ENCODE results near the gene PPP1R9A.

Gene PPP1R9A

DNA sequence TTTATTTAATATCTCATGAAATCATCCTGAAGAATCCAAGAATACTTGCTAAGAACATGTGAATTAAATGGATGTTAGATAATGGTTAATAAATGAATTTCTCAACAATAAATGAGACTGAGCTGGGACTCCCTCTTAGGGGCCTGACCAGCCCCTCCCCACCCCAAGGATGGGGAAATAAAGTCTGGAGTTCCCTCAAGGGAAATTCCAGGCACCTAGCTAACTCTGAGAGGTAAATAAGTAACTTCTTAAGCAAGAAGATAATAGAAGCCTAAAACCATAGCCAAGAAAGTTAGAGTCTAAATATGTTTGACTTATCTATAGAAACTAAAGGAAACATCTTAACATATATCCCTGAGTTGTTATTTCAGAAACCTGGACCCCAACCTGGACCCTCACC lies 32.2 kb upstream of the PPP1R9A start:
- no peaks in the 10 kb centered on the region for H3K9me3 ChIP-seq (ENCODE audit: control insufficient read depth, low read length)
- no peak overlapping the region for H3K9ac ChIP-seq
- TF ChIP-seq, protein P1, sequence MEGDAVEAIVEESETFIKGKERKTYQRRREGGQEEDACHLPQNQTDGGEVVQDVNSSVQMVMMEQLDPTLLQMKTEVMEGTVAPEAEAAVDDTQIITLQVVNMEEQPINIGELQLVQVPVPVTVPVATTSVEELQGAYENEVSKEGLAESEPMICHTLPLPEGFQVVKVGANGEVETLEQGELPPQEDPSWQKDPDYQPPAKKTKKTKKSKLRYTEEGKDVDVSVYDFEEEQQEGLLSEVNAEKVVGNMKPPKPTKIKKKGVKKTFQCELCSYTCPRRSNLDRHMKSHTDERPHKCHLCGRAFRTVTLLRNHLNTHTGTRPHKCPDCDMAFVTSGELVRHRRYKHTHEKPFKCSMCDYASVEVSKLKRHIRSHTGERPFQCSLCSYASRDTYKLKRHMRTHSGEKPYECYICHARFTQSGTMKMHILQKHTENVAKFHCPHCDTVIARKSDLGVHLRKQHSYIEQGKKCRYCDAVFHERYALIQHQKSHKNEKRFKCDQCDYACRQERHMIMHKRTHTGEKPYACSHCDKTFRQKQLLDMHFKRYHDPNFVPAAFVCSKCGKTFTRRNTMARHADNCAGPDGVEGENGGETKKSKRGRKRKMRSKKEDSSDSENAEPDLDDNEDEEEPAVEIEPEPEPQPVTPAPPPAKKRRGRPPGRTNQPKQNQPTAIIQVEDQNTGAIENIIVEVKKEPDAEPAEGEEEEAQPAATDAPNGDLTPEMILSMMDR (IDR thresholded peaks at IDR 0.05), result no peak
- no peak overlapping the region for H3K4me3 ChIP-seq (ENCODE audit: low read depth, low read length)
- H3K36me3 ChIP-seq (ENCODE audit: control insufficient read depth, insufficient read depth, low read length), result no peaks in the 10 kb centered on the region
- no peaks in the 10 kb centered on the region for H3K79me2 ChIP-seq
- H3K27me3 ChIP-seq (ENCODE audit: control insufficient read depth, insufficient read depth, low read length), result no peaks in the 10 kb centered on the region
- H3K4me1 ChIP-seq, result no peaks in the 10 kb centered on the region
- no peak overlapping the region for H3K27ac ChIP-seq
- no peak overlapping the region for H3K4me2 ChIP-seq (ENCODE audit: low read length)
- no peak overlapping the region for H2AFZ ChIP-seq

DNA sequence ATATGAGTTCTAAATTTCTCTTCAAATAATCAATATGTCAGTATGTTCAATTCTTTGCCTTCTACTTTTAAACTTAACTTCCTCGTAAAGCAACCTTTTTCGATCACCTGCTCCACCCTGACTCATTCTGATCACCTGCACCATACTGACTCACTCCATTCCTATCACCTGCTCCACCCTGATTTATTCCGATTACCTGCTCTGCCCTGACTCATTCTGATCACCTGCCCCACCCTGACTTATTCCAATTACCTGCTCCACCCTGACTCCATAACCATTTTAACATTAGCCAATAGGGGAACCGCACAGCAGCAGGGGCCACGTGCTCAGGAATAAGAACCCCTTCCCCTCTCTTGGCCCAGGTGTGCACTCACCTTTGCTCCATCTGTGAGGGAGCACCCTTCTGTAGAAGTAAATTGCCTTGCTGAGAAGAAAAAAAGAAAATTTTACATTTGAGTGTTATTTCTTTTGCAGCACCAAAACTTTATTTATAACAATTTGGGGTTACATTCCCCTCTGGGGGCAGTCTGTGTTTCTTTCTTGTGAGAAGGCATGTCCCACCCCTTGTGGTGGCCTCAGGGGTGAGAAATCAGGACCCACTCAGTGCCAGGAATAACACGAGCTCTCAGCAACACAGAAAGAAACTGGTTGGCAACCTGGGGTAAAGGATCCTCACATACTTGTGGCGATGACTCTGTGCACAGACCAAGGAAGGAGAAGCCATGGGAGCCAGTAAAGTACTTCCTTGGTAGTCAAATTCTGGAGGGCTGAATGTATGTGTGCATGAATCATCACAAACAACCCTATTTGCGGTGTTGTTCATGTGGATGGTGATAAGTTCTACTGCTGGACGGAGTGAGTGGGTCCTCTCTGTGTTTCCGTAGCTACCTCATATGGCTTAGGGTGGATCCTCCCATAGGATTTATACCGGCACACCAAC lies 29.4 kb upstream of the PPP1R9A start:
- H3K4me3 ChIP-seq (ENCODE audit: low read depth, low read length), result no peak overlapping the region
- TF ChIP-seq, protein P1 (IDR thresholded peaks at IDR 0.05), result no peak

DNA sequence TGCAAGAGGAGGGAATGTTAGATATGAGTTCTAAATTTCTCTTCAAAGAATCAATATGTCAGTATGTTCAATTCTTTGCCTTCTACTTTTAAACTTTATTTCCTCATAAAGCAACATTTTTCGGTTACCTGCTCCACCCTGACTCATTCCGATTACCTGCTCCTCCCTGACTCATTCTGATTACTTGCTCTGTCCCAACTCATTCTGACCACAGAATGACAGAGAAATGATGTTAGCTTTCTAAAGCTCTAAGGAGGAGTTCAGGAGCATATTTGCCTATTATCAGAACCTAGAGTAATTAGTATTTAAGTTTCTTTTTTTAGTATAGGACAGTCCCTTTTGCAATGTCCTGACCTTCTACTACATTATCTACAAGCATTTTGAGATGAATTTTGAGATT lies 24.5 kb upstream of the PPP1R9A start:
- Histone ChIP-seq H3K9me3 (ENCODE audit: control insufficient read depth, low read length) (no peaks in the 10 kb centered on the region), H3K4me2 (ENCODE audit: low read length) (no peak overlapping the region), H3K36me3 (ENCODE audit: control insufficient read depth, insufficient read depth, low read length) (no peaks in the 10 kb centered on the region), H3K79me2 (no peaks in the 10 kb centered on the region), H3K4me3 (ENCODE audit: low read depth, low read length) (no peak overlapping the region), H3K4me1 (no peaks in the 10 kb centered on the region), H3K27ac (no peak overlapping the region), H2AFZ (no peak overlapping the region), H3K27me3 (ENCODE audit: control insufficient read depth, insufficient read depth, low read length) (no peaks in the 10 kb centered on the region), H3K9ac (no peak overlapping the region)
- TF ChIP-seq, protein P1 (IDR thresholded peaks at IDR 0.05), result no peak

More for the DNA sequence above, 29.4 kb upstream of the PPP1R9A start:
- H3K27ac ChIP-seq, result no peak overlapping the region
- H3K79me2 ChIP-seq, result no peaks in the 10 kb centered on the region
- no peak overlapping the region for H2AFZ ChIP-seq
- no peak overlapping the region for H3K4me2 ChIP-seq (ENCODE audit: low read length)
- no peaks in the 10 kb centered on the region for H3K9me3 ChIP-seq (ENCODE audit: control insufficient read depth, low read length)
- no peaks in the 10 kb centered on the region for H3K27me3 ChIP-seq (ENCODE audit: control insufficient read depth, insufficient read depth, low read length)
- H3K4me1 ChIP-seq, result no peaks in the 10 kb centered on the region
- H3K36me3 ChIP-seq (ENCODE audit: control insufficient read depth, insufficient read depth, low read length), result no peaks in the 10 kb centered on the region
- no peak overlapping the region for H3K9ac ChIP-seq

GRCh38 chr7:94883616-94884015 lies 23.8 kb upstream of the PPP1R9A start:
- Histone ChIP-seq H3K36me3 (ENCODE audit: control insufficient read depth, insufficient read depth, low read length) (no peaks in the 10 kb centered on the region), H3K79me2 (no peaks in the 10 kb centered on the region), H3K27ac (no peak overlapping the region), H3K9ac (no peak overlapping the region), H3K27me3 (ENCODE audit: control insufficient read depth, insufficient read depth, low read length) (no peaks in the 10 kb centered on the region), H3K4me3 (ENCODE audit: low read depth, low read length) (no peak overlapping the region), H3K9me3 (ENCODE audit: control insufficient read depth, low read length) (no peaks in the 10 kb centered on the region), H3K4me2 (ENCODE audit: low read length) (no peak overlapping the region), H2AFZ (no peak overlapping the region), H3K4me1 (peaks cover 5% of the 10 kb centered on the region)
- TF ChIP-seq, protein P1 (IDR thresholded peaks at IDR 0.05), result no peak

All from parathyroid adenoma (tissue), 2 donors.